GM18502 (cell line): ENCODE results near the gene ZNF226.
"Not testable (repeated sequence)": the region's sequence is repeated elsewhere in the genome, so short reads cannot be mapped to it uniquely, and the experiment has no call there.

Source experiments
- ATAC-seq: cut with Tn5 transposase; IDR thresholded peaks from one replicate; pipeline ENCODE4 v1.9.1; 2021; ENCODE audit warnings: mild to moderate bottlenecking; ENCODE audit not compliant: unreplicated experiment, poor library complexity

ZNF226 gene

GRCh38 chr19:44164673-44165512, at the start of gene ZNF226:
ZNF226 (plus strand) TSS chr19:44165100; CDS start chr19:44170081, 4,981 bp downstream.
- ATAC-seq, result peak; percentile 90

GRCh38 chr19:44121162-44121561, 43.7 kb upstream of the ZNF226 start:
- not testable (repeated sequence) for ATAC-seq

GRCh38 chr19:44131955-44132354, 32.9 kb upstream of the ZNF226 start:
- ATAC-seq, result no peak

DNA sequence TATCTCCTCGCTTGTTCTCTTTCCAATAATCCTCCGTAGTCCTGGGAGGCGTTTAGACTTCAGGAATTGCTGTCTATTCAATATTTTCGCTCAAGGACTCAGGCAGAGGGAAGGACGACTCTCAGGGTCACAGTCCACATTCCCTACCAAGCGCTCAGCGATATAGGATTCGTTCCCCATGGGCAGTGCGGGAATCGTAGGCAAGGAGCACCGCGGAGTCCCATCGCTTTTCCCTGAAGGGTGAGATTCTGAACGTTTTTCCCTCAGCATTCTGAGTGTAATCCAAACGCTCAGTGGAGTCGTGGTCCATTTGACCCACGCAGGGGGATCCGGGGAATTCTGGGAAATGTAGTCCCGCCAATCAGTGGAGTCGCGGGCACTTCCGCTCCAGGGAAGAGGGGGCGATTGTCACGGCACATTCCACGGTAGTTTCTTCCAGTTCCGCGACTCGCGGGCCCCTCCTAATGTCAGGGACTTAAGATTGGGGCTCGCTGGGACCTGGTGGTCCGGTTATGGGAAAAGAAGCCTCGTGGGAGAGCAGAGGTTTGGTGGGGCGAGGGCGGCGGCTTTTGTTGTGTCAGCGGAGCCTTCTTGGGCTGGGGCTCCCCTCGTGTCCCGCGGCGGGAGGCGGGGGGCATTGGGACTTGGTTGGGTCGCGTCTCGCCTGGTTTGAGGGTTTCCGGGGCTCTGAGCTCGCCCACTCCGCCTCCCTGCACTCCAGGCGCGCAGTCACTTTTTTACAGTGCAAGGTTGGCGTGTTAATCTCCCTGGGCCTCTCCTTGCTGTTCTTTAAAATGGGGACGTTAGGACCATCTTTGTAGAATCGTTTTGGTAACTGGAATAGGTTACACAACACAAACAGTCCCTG, 23.5 kb upstream of the ZNF226 start, which contains the start of gene ZNF234:
Gene ZNF234, plus strand, starts transcription at position 364 of the 868 bp plus-strand sequence. CDS start 3,079 bp downstream, outside the sequence.
- peak; percentile 85 for ATAC-seq

DNA sequence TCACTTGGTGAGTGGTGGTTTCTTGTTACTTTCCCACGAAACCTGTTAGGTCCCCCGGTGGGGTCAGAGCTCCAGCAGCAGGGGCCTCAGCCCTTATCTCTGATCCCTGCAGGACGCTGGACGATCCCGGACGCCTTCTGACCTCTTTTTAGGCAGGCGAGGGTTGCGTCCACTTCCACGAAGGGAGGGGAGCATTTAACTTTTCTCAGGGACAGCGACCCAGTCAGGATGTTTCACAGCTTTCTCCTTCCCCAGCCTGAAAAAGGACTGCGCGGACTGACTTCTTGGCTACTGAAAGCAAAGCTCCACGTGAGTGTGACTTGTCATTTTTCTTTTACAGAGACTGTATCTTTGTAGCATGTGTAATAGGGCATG, 22.9 kb upstream of the ZNF226 start:
- ATAC-seq, result peak; percentile 8

DNA sequence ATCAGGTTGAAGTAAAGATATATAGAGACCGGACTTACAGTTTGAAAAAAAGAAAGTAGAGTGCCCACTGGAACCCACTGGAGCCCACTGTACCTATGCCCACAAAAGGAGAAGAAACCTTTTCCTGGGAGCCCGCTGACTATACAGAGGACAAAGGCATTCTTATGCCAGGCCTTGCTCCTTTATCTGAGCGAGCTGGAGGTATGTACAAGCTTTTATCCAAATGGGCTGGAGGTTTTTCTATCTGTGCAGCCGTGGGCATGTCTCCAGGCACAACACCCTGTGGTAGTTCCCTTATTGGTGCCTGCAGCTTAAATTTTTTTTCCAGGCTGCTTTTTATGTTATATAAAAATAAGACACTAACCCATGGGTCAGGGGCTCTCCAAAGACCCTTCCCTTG, 15.1 kb upstream of the ZNF226 start:
- ATAC-seq, result no peak

- no peak for ATAC-seq
Measured at GRCh38 chr19:44151491-44151890, 13.4 kb upstream of the ZNF226 start.

DNA sequence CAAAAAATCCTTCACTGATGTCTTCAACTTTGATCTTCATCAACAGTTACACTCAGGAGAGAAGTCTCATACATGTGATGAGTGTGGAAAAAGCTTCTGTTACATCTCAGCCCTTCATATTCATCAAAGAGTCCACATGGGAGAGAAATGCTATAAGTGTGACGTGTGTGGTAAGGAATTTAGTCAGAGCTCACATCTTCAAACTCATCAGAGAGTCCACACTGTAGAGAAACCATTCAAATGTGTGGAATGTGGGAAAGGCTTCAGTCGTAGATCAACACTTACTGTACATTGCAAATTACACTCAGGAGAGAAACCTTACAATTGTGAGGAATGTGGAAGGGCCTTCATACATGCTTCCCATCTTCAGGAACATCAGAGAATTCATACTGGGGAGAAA, 8.4 kb upstream of the ZNF226 start:
- ATAC-seq, result no peak

DNA sequence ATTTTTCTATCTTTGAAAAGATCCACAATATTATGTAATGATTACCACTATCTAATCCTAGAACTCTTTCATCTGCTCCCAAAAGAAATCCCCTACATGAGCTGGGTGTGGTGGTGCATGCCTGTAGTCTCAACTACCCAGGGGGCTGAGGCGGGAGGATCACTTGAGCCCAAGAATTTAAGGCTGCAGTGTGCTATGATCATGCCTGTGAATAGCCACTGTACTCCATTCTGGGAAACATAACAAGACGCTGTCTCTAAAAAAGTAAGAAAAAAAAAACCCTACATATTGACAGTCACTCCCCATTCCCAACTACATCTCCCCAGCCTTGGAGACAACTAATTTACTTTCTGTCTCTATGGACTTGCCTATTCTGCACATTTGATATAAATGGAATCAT, 1.1 kb upstream of the ZNF226 start:
- ATAC-seq, result no peak

- ATAC-seq, result peak; percentile 4
Measured at GRCh38 chr19:44164327-44164672, 600 bp upstream of the ZNF226 start.

DNA sequence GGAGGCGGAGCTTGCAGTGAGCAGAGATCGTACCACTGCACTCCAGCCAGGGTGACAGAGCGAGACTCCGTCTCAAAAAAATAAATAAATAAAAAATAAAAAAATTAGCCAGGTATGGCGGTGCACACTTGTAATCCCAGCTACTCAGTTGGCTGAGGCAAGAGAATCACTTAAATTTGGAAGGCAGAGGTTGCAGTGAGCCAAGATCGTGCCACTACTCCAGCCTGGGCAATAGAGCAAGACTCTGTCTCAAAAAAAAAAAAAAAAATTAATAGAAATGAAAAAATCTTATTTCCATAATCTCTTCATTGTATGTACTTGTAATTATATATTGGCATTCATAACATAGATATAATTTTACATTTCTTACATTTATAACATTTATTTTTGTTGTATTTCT, 5.8 kb downstream of the ZNF226 start:
- ATAC-seq, result not testable (repeated sequence)

DNA sequence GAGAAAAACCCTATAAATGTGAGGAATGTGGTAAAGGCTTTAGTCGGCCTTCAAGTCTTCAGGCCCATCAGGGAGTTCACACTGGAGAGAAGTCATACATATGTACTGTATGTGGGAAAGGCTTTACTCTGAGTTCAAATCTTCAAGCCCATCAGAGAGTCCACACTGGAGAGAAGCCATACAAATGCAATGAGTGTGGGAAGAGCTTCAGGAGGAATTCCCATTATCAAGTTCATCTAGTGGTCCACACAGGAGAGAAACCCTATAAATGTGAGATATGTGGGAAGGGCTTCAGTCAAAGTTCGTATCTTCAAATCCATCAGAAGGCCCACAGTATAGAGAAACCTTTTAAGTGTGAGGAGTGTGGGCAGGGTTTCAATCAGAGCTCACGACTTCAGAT, 11.7 kb downstream of the ZNF226 start:
- ATAC-seq, result no peak

DNA sequence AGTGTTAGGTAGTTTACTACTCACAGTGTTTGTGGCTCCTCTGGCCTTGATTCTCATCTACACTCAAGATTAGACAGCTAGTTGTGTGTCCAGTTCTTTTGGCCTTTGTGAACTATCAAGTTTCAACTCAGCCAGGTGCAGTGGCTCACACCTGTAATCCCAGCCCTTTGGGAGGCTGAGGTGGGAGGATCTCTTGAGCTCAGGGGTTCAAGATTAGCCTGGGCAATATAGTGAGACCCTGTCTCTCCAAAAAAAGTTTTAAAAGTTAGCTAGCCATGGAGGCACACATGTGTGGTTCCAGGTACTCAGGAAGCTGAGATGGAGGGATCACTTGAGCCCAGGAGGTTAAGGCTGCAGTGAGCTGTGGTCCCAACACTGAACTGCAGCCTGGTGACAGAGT, 16.1 kb downstream of the ZNF226 start:
- no peak for ATAC-seq

GRCh38 chr19:44182145-44182544, 17.2 kb downstream of the ZNF226 start:
- ATAC-seq, result no peak

- ATAC-seq, result no peak
Measured at GRCh38 chr19:44190020-44190419, 25.1 kb downstream of the ZNF226 start.

- no peak for ATAC-seq
Measured at GRCh38 chr19:44192127-44192526, 27.2 kb downstream of the ZNF226 start.

- no peak for ATAC-seq
Measured at GRCh38 chr19:44196772-44197171, 31.9 kb downstream of the ZNF226 start.

GRCh38 chr19:44202470-44202869, 37.6 kb downstream of the ZNF226 start:
- ATAC-seq, result no peak

DNA sequence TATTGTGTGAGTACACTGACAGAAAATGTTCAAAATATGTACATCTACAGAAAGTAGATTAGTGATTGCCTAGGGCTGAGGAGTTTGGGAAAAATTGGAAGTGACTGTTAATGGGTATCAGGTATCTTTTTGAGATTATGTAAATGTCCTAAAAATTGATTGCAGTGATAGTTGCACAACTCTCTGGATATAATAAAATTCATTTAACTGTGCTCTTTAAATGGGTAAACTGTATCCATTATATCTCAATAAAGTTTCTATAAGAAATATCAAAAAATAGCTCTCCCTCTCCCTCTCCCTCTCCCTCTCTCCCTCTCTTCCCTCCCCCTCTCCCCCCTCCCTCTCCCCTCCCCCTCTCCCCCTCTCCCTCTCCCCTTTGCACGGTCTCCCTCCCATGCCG, 38.1 kb downstream of the ZNF226 start:
- no peak for ATAC-seq

DNA sequence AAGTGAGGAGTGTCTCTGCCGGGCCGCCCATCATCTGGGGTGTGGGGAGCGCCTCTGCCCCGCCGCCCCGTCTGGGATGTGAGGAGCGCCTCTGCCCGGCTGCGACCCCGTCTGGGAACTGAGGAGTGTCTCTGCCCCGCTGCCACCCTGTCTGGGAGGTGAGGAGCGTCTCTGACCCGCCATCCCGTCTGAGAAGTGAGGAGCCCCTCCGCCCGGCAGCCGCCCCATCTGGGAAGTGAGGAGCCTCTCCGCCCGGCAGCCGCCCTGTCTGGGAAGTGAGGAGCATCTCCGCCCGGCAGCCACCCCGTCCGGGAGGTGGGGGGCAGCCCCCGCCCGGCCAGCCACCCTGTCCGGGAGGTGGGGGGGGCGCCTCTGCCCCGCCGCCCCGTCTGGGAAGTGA, 39.0 kb downstream of the ZNF226 start:
- not testable (repeated sequence) for ATAC-seq

DNA sequence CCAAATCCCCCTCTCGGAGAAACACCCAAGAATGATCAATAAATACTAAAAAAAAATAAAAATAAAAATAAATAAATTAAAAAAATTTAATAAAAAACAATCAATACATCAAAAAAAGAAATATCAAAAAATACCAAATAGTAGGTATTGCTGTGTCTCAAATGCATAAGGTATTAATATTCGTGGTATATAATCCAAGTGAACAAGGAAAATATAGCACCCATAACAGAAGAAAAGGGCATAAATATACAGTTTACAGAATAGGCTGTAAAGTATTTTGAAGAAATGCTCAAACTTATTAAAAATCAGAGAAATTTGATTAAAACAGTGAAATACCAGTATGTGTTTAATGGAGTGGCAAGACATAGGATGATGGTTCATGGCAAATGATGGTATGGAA, 39.9 kb downstream of the ZNF226 start:
- no peak for ATAC-seq
